ENCODE results near the gene TM4SF5. TPM values are rescaled to one million over a fixed set of nuclear protein-coding genes. Genes with fewer than 3 reads are reported as not detected.

Gene TM4SF5
- total RNA-seq, 1 experiment from 2014 or later: not detected

- no peak overlapping the region for H3K4me3 ChIP-seq (replicated peaks in 1 of 2; ENCODE audit: low read depth in 1 of 2, low read length in 2 of 2)
- TF ChIP-seq, protein P1, sequence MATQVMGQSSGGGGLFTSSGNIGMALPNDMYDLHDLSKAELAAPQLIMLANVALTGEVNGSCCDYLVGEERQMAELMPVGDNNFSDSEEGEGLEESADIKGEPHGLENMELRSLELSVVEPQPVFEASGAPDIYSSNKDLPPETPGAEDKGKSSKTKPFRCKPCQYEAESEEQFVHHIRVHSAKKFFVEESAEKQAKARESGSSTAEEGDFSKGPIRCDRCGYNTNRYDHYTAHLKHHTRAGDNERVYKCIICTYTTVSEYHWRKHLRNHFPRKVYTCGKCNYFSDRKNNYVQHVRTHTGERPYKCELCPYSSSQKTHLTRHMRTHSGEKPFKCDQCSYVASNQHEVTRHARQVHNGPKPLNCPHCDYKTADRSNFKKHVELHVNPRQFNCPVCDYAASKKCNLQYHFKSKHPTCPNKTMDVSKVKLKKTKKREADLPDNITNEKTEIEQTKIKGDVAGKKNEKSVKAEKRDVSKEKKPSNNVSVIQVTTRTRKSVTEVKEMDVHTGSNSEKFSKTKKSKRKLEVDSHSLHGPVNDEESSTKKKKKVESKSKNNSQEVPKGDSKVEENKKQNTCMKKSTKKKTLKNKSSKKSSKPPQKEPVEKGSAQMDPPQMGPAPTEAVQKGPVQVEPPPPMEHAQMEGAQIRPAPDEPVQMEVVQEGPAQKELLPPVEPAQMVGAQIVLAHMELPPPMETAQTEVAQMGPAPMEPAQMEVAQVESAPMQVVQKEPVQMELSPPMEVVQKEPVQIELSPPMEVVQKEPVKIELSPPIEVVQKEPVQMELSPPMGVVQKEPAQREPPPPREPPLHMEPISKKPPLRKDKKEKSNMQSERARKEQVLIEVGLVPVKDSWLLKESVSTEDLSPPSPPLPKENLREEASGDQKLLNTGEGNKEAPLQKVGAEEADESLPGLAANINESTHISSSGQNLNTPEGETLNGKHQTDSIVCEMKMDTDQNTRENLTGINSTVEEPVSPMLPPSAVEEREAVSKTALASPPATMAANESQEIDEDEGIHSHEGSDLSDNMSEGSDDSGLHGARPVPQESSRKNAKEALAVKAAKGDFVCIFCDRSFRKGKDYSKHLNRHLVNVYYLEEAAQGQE (IDR thresholded peaks at IDR 0.05; ENCODE audit: low read depth): no peak
- TF ChIP-seq MAX (IDR thresholded peaks at IDR 0.05) (no peak), POLR2AphosphoS5 (IDR thresholded peaks at IDR 0.05; ENCODE audit: low read depth, low read length) (no peak), ZNF274 (IDR thresholded peaks at IDR 0.05; ENCODE audit: low read depth, low read length) (no peak), CBX3 (IDR thresholded peaks at IDR 0.05; ENCODE audit: low read depth) (no peak), TCF7L2 (IDR thresholded peaks at IDR 0.05; ENCODE audit: borderline replicate concordance, extremely low read depth, insufficient read depth, insufficient read length) (no peak), ELF1 (IDR thresholded peaks at IDR 0.05; ENCODE audit: borderline replicate concordance, low read depth) (no peak), ZBTB33 (IDR thresholded peaks at IDR 0.05; ENCODE audit: extremely low read depth, insufficient replicate concordance, low read length) (no peak), EGR1 (IDR thresholded peaks at IDR 0.05; ENCODE audit: low read depth) (no peak), CEBPB (IDR thresholded peaks at IDR 0.05; ENCODE audit: low read depth) (no peak), EZH2phosphoT487 (IDR thresholded peaks at IDR 0.05; ENCODE audit: borderline replicate concordance) (no peak)
- CTCF ChIA-PET: no interaction called here
- no peaks in the 10 kb centered on the region for H3K9me3 ChIP-seq (ENCODE audit: control insufficient read depth in 1 of 2, insufficient read depth in 1 of 2, low read depth in 1 of 2, low read length in 2 of 2)
- DNase-seq (ENCODE audit: low read depth, low spot score) (no peak), ATAC-seq (no peak)
- peaks cover 9 to 10% of the 10 kb centered on the region in 2 experiments; a peak in 3 of 4 replicates for H3K36me3 ChIP-seq (ENCODE audit: control insufficient read depth in 1 of 2, insufficient read depth in 2 of 2, low read length in 2 of 2)
- intact Hi-C loops (cut with micrococcal nuclease): no loop called here
- RAD21 ChIA-PET (ENCODE audit: low non-redundant PET in 1 of 2, low total read pairs in 2 of 2, uncharacterized antibody in 2 of 2, unreplicated experiment in 2 of 2): interaction anchor here in 1 of 2 experiments (0.7 kb wide), 1 partner anchor 69 kb away, joined by 3 read pairs; no protein-coding TSS in a partner anchor
- H3K27me3 ChIP-seq (ENCODE audit: insufficient read depth, low read length): no peaks in the 10 kb centered on the region
- POLR2A ChIA-PET: no interaction called here
- H3K9me2 ChIP-seq (ENCODE audit: insufficient read depth): no peaks in the 10 kb centered on the region
- H3K9ac ChIP-seq (ENCODE audit: low read length): no peak overlapping the region
- H2AFZ ChIP-seq (ENCODE audit: low read depth, low read length, poor library complexity, severe bottlenecking): no peak overlapping the region
- H3K4me2 ChIP-seq (ENCODE audit: low read length): no peak overlapping the region
- BruUV-seq (replicated peaks): no TSS peak
- no peak overlapping the region for H3K27ac ChIP-seq (ENCODE audit: low read depth, low read length)
- H4K20me1 ChIP-seq (ENCODE audit: insufficient read depth): no peaks in the 10 kb centered on the region
- no peaks in the 10 kb centered on the region for H3K79me2 ChIP-seq (ENCODE audit: insufficient read depth, low read length)
- peaks cover 5 to 7% of the 10 kb centered on the region in 2 experiments; a peak in 2 of 4 replicates for H3K4me1 ChIP-seq (ENCODE audit: control insufficient read depth in 1 of 2, insufficient read depth in 2 of 2, low read length in 2 of 2)
Measured at GRCh38 chr17:4812690-4813089, 41.0 kb downstream of the TM4SF5 start.
